GM19099 (cell line): ENCODE results near the gene SRRM3.

Experiments
- POLR2A ChIP-seq: IDR thresholded peaks from 3 replicates; pipeline ENCODE4 v1.6.1; 2011; ENCODE audit warnings: low read depth; ENCODE audit not compliant: insufficient read length; ENCODE audit errors: extremely low read depth

Gene SRRM3

DNA sequence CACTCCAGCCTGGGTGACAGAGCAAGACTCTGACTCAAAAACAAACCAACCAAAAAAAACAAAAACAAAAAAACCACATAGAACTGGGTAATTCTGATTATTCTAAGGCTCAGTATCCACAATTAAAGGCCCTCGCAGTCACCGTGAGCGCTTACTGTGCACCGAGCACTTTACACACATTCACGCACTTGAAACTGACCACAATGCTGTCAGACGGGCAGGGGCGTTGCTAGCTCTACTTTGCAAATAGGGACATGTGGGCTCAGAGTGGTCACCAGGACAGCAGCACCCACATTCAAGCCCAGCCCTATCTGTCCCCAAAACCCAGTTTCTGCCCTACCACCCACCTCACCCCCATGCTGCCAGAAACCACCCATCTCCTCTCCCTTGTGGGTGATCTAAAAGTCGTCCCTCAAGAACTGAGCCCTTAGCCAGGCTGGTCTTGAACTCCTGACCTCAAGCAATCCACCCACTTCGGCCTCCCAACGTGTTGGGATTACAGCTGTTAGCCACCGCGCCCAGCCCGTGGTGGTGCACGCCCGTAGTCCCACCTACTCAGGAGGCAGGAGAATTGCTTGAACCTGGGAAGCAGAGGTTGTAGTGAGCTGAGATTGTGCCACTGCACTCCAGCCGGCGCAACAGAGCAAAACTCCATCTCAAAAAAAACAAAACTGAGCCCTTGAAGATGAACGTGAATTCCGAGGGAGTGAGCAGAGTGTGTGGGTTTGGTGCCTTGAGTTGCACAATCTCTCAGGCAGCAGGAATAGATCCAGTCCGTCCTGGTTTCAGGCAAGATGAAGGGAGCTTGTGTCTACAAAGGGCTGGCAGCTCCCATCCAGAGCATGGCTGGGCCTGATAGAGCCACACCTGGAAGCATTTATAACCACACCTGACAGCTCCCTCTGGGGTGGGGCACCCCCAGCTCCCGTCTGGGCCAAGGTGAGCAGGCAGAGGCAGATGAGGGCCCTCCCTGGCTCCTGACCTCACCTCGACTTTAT is 95.3 kb downstream of the SRRM3 start:
- TF ChIP-seq POLR2A, result no peak

- no peak for TF ChIP-seq POLR2A
These were observed 98.6 kb downstream of the SRRM3 start for GRCh38 chr7:76300166-76300731.

- TF ChIP-seq POLR2A, result no peak
These were observed 99.3 kb downstream of the SRRM3 start for GRCh38 chr7:76301000-76301399.

DNA sequence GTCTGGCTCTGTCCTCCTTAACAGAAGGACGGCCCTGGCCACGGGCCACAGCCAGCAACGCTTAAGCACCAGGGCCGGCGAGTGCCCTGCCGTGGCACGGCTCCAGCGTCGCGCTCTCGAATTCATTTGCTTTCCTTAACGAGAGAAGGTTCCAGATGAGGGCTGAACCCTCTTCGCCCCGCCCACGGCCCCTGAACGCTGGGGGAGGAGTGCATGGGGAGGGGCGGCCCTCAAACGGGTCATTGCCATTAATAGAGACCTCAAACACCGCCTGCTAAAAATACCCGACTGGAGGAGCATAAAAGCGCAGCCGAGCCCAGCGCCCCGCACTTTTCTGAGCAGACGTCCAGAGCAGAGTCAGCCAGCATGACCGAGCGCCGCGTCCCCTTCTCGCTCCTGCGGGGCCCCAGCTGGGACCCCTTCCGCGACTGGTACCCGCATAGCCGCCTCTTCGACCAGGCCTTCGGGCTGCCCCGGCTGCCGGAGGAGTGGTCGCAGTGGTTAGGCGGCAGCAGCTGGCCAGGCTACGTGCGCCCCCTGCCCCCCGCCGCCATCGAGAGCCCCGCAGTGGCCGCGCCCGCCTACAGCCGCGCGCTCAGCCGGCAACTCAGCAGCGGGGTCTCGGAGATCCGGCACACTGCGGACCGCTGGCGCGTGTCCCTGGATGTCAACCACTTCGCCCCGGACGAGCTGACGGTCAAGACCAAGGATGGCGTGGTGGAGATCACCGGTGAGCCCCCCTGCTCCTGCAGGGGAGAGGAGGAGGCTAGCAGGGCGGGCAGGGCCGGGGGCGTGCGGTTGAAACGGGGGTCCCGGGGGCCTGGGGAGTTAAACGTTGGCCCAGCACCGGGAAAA is 100.9 kb downstream of the SRRM3 start, which contains the start of gene HSPB1:
HSPB1 (plus strand) TSS at position 327 of the 855 bp plus-strand sequence; CDS start at position 367, 40 bp downstream.
- peak; percentile 70 for TF ChIP-seq POLR2A

DNA sequence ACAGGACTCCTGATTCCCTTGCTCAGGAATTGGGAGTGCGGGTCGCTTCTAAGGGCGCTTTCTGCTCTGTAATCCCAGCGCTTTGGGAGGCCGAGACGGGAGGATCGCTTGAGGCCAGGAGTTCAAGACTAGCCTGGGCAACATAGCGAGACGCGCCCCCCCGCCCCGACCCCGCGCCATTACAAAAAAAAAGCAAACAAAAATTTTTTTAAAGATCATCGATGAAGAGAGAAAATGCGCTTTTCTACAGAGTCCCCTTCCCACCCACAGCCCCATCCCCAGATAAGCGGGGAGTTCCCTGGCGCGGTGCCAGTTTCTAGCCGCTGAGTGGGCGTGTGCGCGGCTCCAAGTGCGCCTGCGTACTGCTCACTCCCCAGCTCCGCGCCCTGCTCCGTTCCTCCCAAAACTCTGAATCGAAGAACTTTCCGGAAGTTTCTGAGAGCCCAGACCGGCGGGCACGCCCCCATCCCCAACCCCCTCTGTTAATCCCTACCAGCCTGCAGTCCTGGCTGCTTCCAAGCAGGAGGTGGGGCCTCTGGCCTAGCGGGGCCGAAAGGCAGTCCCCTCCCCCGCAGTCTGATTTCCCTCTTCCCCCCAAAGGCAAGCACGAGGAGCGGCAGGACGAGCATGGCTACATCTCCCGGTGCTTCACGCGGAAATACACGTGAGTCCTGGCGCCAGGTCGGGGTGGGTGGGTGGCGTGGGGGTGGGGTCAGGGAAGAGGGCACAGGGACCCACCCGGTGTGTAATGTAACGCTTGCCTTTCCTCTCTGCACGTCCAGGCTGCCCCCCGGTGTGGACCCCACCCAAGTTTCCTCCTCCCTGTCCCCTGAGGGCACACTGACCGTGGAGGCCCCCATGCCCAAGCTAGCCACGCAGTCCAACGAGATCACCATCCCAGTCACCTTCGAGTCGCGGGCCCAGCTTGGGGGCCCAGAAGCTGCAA is 101.8 kb downstream of the SRRM3 start:
- no peak for TF ChIP-seq POLR2A

- TF ChIP-seq POLR2A, result no peak
These were observed 103.2 kb downstream of the SRRM3 start for GRCh38 chr7:76304888-76305375.

- no peak for TF ChIP-seq POLR2A
These were observed 108.6 kb downstream of the SRRM3 start for GRCh38 chr7:76310102-76310957.

DNA sequence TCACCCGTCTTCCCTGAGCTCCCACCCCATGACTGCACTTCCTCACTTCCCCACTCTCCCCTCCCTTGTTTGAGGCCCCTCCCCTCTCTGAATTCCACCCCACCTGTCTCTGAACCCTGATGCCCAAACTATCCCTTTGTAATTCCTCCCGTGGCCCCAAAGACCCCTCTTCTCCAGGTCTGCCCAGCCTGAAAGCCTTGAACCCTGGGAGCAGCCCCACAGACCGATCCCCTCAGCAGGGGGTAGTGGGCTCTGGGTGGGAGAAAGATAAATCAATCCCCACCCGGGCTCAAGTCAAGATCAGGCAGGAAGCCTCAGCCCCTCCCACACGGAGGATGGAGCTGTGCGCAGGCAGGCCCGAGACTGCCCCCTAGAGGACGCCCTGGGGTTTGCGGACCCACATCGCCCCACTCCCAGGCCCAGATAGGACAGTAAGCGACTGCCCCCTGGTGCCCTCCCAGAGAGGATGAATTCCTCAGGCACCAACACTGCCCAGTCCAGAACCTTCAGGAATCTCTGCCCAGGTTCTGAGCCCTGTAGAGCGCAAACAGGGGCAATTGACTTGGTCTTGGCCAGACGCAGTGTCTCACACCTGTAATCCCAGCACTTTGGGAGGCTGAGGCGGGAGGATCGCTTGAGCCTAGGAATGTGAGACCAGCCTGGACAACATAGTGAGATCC is 112.5 kb downstream of the SRRM3 start:
- TF ChIP-seq POLR2A, result no peak

DNA sequence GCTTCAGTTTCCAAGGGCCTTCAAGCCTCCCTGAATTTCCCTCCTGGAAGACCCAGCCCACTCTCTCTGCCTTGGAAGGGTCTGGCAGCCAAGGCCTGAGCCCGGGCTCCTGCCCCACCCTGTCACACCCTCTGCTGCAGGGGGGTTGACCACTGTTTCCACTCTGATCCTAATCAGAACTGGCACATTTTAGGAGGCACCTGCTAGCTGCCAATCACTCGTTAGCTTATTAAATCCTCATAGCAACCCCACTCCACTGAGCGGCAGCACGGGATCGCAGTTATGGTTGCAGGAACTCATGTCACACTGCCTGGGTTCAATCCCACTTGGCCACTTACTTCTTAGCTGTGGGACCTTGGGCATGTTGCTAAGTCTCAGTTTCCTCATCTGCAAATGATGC is 113.7 kb downstream of the SRRM3 start:
- TF ChIP-seq POLR2A, result no peak

DNA sequence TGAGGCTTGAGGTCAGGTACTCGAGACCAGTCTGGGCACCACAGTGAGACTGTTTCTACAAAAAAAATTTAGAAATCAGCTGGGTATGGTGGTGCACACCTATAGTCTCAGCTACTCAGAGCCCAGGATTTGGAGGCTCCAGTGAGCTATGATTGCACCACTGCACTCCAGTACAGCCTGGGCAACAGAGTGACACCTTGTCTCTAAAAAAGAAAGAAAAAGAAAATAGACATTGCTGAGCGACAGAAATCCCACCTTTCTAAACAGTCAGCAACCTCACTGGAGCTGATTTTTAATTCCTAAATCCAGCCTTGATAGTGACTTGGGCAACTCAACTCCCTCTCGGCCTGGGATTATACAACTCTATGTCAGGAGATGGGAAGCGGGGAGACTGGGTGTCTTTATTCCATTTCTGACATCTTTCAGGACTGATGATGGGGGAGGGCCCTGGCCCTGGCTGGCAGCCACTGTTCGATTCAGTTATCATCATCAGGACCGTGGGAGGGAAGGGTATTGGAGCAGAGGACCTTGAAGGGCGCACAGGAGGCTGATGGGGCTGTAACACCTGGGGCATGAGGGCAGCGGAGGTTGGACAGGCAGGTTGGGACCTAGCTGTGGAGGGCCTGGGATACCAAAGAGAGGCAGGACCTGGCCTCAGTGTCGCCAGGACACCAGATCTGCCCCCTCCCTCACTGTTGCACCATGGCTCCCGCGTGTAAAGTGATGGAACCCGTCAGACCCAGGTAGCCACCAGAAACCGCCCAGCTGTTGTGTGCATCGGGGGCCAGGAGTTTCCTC is 115.5 kb downstream of the SRRM3 start:
- TF ChIP-seq POLR2A, result no peak

- TF ChIP-seq POLR2A, result peak; percentile 86
These were observed 116.2 kb downstream of the SRRM3 start for GRCh38 chr7:76317782-76318487.
